ENCODE data around the gene HDAC5.

Gene HDAC5

GRCh38 chr17:44086364-44087311 lies 36.8 kb downstream of the HDAC5 start:
- DNase-seq (ENCODE audit: low spot score), result peak; percentile 94

DNA sequence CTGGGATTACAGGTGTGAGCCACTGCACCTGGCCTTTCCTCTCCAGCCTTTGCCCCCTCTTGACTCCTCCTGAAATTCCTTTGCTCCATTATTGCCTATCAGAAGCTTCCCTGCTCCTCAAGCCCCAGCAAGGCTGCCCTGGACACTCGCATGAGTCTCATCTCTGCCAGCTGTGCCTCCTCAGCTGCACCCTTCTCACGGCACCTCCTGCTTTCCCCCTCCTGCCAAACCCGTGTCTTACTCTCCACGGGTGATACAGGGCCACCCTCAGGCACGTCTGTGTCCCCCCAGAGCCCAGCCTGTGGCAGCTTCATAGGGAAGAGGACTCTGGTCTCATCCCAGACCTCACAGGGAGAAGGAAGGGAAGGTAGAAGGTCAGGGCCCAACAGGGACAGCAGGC lies 37.5 kb downstream of the HDAC5 start:
- no peak for DNase-seq (ENCODE audit: low spot score)

- DNase-seq (ENCODE audit: low spot score), result no peak
Measured at GRCh38 chr17:44084921-44085320, 38.5 kb downstream of the HDAC5 start.

DNA sequence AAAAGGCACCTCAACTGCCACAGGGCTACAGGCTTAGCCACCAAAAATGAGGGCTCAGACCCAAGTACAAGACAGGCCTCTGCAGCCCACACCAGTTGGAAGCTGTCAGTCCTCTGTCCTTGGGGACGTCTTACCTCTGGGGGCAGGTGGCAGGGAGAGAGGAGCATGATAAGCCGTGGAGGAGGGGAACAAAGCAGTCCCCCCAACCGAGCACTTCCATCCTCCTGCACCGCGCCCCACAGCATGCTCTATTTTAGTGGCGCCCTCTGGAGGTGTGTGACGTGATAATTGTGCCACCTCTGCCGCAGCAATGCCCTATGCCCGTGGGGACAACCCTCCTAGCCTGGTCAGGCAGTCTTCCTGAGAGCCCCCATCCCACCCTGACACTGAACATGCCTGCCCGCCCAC lies 39.3 kb downstream of the HDAC5 start:
- DNase-seq (ENCODE audit: low spot score), result no peak

- DNase-seq (ENCODE audit: low spot score), result no peak
Measured at GRCh38 chr17:44083250-44083849, 40.1 kb downstream of the HDAC5 start.

DNA sequence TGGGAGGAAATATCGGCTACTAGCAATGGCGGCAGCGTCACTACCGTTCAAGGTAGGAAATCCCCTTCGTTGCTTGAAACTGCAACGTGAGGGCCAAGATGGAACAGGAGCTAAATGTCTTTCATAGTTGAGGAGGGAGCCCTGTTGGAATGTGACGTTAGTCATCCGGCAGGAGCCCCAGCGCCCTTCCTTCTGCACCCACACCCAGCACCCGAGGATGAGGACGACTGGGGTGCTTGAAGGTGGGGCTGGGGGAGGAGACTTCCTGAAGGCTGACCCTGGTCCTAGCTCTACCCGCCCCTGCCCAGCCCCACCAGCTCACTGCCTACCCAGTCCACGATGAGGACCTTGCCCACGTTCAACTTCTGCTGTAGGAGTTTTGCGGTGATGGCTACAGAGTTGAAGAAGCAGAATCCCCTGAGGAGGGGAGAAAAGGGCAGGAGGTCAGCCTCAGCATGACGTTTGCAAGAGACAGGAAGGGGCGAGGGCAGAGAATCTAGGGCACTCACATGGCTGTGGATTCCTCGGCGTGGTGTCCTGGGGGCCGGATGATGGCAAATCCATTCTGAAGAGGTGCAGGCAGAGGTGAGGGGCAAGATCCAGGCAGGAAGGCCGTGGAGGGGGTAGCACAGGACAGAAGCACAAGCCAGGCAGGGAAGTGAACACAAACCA lies 41.0 kb downstream of the HDAC5 start:
- no peak for DNase-seq (ENCODE audit: low spot score)

GRCh38 chr17:44081681-44082080 lies 41.8 kb downstream of the HDAC5 start:
- DNase-seq (ENCODE audit: low spot score), result no peak

DNA sequence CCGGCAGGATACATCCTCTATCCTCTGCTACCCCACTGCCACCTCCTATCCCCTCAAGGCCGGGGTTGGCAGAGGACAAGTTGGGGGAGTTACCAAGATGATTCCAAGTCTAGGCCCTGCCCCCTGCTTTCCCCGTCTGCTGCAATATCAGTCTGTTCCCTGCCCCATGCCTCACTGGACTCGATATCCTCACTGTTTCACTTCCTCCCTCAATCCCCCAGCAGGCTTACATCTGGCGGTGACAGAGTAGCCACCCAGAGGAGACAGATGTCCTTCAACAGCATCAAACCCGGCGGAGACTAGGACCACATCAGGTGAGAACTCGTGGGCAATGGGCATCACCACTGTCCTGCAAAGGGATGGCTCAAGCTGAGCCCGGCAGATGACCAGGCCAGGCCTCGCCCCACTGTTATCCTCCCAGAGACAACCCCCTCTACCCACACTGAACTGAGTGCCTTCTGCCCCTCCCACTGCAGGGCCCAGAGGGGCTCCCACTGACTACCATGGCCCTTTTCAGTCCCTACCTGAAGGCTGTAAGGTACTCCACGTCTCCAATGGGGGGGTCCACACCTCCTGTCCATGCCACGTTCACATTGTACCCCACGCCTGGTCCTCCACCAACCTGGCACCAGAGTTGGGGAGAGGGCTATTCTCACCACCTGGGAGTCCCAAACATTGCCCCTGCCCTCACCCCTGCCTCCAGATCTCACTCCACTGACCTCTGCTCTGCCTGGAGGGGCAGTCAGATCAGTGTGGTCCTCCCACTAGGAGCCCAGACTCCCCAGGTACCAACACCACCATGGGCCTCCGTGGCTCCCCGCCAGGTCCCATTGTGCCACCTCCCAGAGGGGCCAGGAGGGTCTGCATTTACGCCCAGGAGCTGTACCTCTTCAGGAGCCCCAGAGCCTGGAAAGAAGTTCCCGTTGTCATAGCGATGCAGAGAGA lies 43.3 kb downstream of the HDAC5 start:
- no peak for DNase-seq (ENCODE audit: low spot score)

- DNase-seq (ENCODE audit: low spot score), result no peak
Measured at GRCh38 chr17:44078412-44078811, 45.0 kb downstream of the HDAC5 start.

GRCh38 chr17:44077595-44077909 lies 45.9 kb downstream of the HDAC5 start:
- DNase-seq (ENCODE audit: low spot score), result no peak

GRCh38 chr17:44076716-44077594 lies 46.5 kb downstream of the HDAC5 start:
- DNase-seq (ENCODE audit: low spot score), result no peak

DNA sequence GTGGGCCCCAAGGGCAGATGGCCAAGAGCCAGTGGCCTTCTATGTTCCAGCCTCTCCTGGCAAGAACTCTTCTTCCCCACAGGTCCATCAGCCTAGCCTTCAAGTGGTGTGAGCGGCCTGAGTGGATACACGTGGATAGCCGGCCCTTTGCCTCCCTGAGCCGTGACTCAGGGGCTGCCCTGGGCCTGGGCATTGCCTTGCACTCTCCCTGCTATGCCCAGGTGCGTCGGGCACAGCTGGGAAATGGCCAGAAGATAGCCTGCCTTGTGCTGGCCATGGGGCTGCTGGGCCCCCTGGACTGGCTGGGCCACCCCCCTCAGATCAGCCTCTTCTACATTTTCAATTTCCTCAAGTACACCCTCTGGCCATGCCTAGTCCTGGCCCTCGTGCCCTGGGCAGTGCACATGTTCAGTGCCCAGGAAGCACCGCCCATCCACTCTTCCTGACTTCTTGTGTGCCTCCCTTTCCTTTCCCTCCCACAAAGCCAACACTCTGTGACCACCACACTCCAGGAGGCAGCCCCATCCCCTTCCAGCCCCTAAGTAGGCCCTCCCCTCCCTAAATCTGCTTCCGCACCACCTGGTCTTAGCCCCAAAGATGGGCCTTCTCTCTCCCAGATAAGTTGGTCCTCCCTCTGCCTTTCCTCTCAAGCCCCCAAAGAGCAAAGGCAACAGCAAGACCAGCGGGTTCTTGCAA lies 47.7 kb downstream of the HDAC5 start:
- no peak for DNase-seq (ENCODE audit: low spot score)

DNA sequence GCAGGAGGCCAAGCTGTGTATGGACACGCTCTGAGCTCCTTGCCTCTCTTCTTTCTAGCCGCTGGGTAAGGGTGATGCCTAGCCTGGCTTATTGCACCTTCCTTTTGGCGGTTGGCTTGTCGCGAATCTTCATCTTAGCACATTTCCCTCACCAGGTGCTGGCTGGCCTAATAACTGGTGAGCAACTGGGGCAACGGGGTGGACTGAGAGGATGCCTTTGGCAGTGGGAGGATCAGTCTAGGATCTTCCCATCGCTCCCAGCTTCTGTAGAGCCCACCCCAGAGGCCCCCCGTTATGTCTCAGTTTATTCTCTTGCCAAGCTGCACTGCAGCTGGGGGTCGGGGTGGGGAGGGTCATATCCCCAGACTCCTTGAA lies 48.5 kb downstream of the HDAC5 start:
- no peak for DNase-seq (ENCODE audit: low spot score)

GRCh38 chr17:44074231-44074910 lies 49.1 kb downstream of the HDAC5 start:
- DNase-seq (ENCODE audit: low spot score), result no peak

GRCh38 chr17:44071772-44072171 lies 51.7 kb downstream of the HDAC5 start:
- no peak for DNase-seq (ENCODE audit: low spot score)

DNA sequence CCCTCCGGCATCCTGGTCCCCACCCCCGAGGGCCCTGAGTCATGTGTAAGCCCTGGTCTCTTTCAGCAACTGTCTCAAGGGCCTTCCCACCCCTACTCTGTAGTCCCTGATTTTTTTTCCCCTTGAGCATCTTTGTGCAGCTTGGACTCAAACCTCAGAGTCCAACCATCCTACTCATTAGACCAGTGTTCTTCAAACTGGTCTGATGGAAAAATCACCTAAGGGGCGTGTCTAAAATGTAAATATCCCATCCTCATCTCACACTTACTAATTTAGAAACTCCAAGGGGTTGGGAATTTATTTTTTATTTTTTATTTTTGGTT lies 52.3 kb downstream of the HDAC5 start:
- no peak for DNase-seq (ENCODE audit: low spot score)

GRCh38 chr17:44070455-44071197 lies 52.8 kb downstream of the HDAC5 start, which contains the start of gene G6PC3:
Gene G6PC3, plus strand, starts transcription at chr17:44070735. Its CDS starts 231 bp downstream, at chr17:44070966.
- DNase-seq (ENCODE audit: low spot score), result peak; percentile 96

- DNase-seq (ENCODE audit: low spot score), result no peak
Measured at GRCh38 chr17:44069974-44070454, 53.4 kb downstream of the HDAC5 start.

- no peak for DNase-seq (ENCODE audit: low spot score)
Measured at GRCh38 chr17:44067545-44067940, 55.9 kb downstream of the HDAC5 start.
